Posterior vena cava (tissue), 2 donors: Measurements from ENCODE around the gene GABARAPL2. TPM values are rescaled to one million over a fixed set of nuclear protein-coding genes. Genes with fewer than 3 reads are reported as not detected.
"Not testable (repeated sequence)": the region's sequence is repeated elsewhere in the genome, so short reads cannot be mapped to it uniquely, and the experiment has no call there.

Experiments
- DNase-seq: peaks from one replicate; pipeline ENCODE4 v3.0.0-alpha.2; 2020; ENCODE audit warnings: low spot score
- intact Hi-C, 2 donors: fragments of 100-400 bp; cut with DNase I; formaldehyde crosslinking; loops; one replicate each; pipeline versions ENCODE4 v1.14.1 to v1.14.2; 2022 to 2023
- total RNA-seq, 2 donors: library from RNA; stranded (reverse); fragmentation: NEBNext Ultra II Directional; extraction: Animal tissue kit (Norgen Biotek cat#: 25700); gene quantifications; one replicate each; pipeline ENCODE4 v1.2.1, GENCODE V29; 2021
- donor health status: DM: yes; HTN: yes; CAD: no.
- donor health status: DM: yes; HTN: yes; CAD: no.

GABARAPL2 gene
- total RNA-seq, 2 donors from 2014 or later, result 94.3 to 96.0 TPM

- intact Hi-C loops, result loop anchor here in 1 of 2 donors (10.0 kb wide), 1 partner anchor 354 kb away; no protein-coding TSS in a partner anchor
- no peak for DNase-seq
These were observed 12.5 kb downstream of the GABARAPL2 start for GRCh38 chr16:75578725-75579124.

GRCh38 chr16:75579281-75579834 is 13.2 kb downstream of the GABARAPL2 start:
- DNase-seq, result no peak
- intact Hi-C loops, result loop anchor here in 1 of 2 donors (10.0 kb wide), 1 partner anchor 355 kb away; no protein-coding TSS in a partner anchor

GRCh38 chr16:75584108-75584507 is 17.9 kb downstream of the GABARAPL2 start:
- DNase-seq, result no peak
- intact Hi-C loops, result no loop called here

- intact Hi-C loops, result no loop called here
- DNase-seq, result no peak
These were observed 22.5 kb downstream of the GABARAPL2 start for GRCh38 chr16:75588716-75589115.

- intact Hi-C loops, result no loop called here
These were observed 23.1 kb downstream of the GABARAPL2 start for GRCh38 chr16:75589306-75589705.

GRCh38 chr16:75590920-75591843 is 25.0 kb downstream of the GABARAPL2 start:
- DNase-seq, result peak; percentile 88
- intact Hi-C loops, result no loop called here

More at GRCh38 chr16:75589306-75589705, 23.1 kb downstream of the GABARAPL2 start:
- peak; percentile 84 for DNase-seq

- DNase-seq, intact Hi-C loops: not testable (repeated sequence)
These were observed 25.7 kb downstream of the GABARAPL2 start for GRCh38 chr16:75591927-75592326.

GRCh38 chr16:75593308-75593707 is 27.1 kb downstream of the GABARAPL2 start:
- DNase-seq, result no peak
- intact Hi-C loops, result no loop called here

- intact Hi-C loops, result no loop called here
- no peak for DNase-seq
These were observed 27.9 kb downstream of the GABARAPL2 start for GRCh38 chr16:75593825-75594820.

GRCh38 chr16:75599452-75600277 is 33.5 kb downstream of the GABARAPL2 start:
- intact Hi-C loops, result no loop called here
- DNase-seq, result no peak

GRCh38 chr16:75603241-75603640 is 37.1 kb downstream of the GABARAPL2 start:
- DNase-seq, result no peak
- intact Hi-C loops, result no loop called here

GRCh38 chr16:75606507-75606906 is 40.3 kb downstream of the GABARAPL2 start:
- intact Hi-C loops, result no loop called here
- no peak for DNase-seq

- intact Hi-C loops, result no loop called here
- DNase-seq, result no peak
These were observed 48.1 kb downstream of the GABARAPL2 start for GRCh38 chr16:75614066-75614897.

GRCh38 chr16:75615619-75616018 is 49.4 kb downstream of the GABARAPL2 start:
- intact Hi-C loops, result loop anchor here in 1 of 2 donors (5.0 kb wide), 1 partner anchor 48 kb away; the partner anchor contains the start of gene GABARAPL2

GRCh38 chr16:75616521-75617010 is 50.4 kb downstream of the GABARAPL2 start:
- intact Hi-C loops, result loop anchor here in 1 of 2 donors (5.0 kb wide), 1 partner anchor 49 kb away; the partner anchor contains the start of gene GABARAPL2
- no peak for DNase-seq

More at GRCh38 chr16:75615619-75616018, 49.4 kb downstream of the GABARAPL2 start:
- DNase-seq, result no peak

GRCh38 chr16:75617121-75617520 is 50.9 kb downstream of the GABARAPL2 start:
- DNase-seq, result no peak
- intact Hi-C loops, result loop anchor here in 1 of 2 donors (5.0 kb wide), 1 partner anchor 50 kb away; the partner anchor contains the start of gene GABARAPL2

- intact Hi-C loops, result loop anchor here in 1 of 2 donors (5.0 kb wide), 1 partner anchor 51 kb away; the partner anchor contains the start of gene GABARAPL2
- no peak for DNase-seq
These were observed 52.6 kb downstream of the GABARAPL2 start for GRCh38 chr16:75618780-75619179.
